Muscle of leg (tissue), 11 donors: ENCODE results near the gene USP40. TPM values are rescaled to one million over a fixed set of nuclear protein-coding genes. Genes with fewer than 3 reads are reported as not detected.

ENCODE experiments used
- DNase-seq: peaks from one replicate; pipeline ENCODE4 v3.0.0; 2013
- H3K27ac ChIP-seq: one replicate; pipeline ENCODE4 v1.5.1; 2013; ENCODE audit warnings: mild to moderate bottlenecking, low read length, control low read depth
- H3K27me3 ChIP-seq: one replicate; pipeline ENCODE4 v1.6.1; 2013; ENCODE audit warnings: low read length; ENCODE audit not compliant: control insufficient read depth, insufficient read depth
- H3K36me3 ChIP-seq: one replicate; pipeline ENCODE4 v1.6.1; 2013; ENCODE audit warnings: low read length; ENCODE audit not compliant: control insufficient read depth, insufficient read depth
- H3K4me1 ChIP-seq: one replicate; pipeline ENCODE4 v1.6.1; 2013; ENCODE audit warnings: low read length; ENCODE audit not compliant: control insufficient read depth, insufficient read depth
- H3K4me3 ChIP-seq: one replicate; pipeline ENCODE4 v1.5.1; 2013; ENCODE audit warnings: low read length, control low read depth
- H3K9me3 ChIP-seq: replicated peaks from 2 replicates; pipeline ENCODE4 v1.6.1; 2013; ENCODE audit warnings: low read depth, low read length; ENCODE audit not compliant: control insufficient read depth
- WGBS: methylation state at CpG from one replicate; pipeline ENCODE4 v1.1.5; 2013; ENCODE audit warnings: missing lambda C conversion rate; ENCODE audit not compliant: insufficient coverage; 5-methylcytosine and 5-hydroxymethylcytosine counted together
- polyA plus RNA-seq, 8 donors: library from polyadenylated mRNA; unstranded; fragments of 120-200 nt; gene quantifications; one replicate each; pipeline versions ENCODE4 v1.2.1 to v1.2.3, GENCODE V29; 2013; ENCODE audit warnings: inconsistent platforms in 1 of 8, low replicate concordance in 1 of 8; ENCODE audit not compliant: insufficient read length in 8 of 8, insufficient read depth in 1 of 8
- total RNA-seq: library from RNA; stranded (reverse); fragments of 120-200 nt; gene quantifications from one replicate; pipeline ENCODE4 v1.2.4, GENCODE V29; 2013

The USP40 gene
- total and polyA plus RNA-seq, 9 donors = 18.0 to 30.2 (median 22.5) TPM

- no peaks in the 10 kb centered on the region for H3K27me3 ChIP-seq
- peak; percentile 62 for DNase-seq
- peaks cover 18% of the 10 kb centered on the region for H3K4me1 ChIP-seq
- no peak overlapping the region for H3K4me3 ChIP-seq
- H3K9me3 ChIP-seq = no peaks in the 10 kb centered on the region
- peak overlapping the region; percentile 29 for H3K27ac ChIP-seq
- H3K36me3 ChIP-seq = peaks cover 76% of the 10 kb centered on the region
- 85% methylated on average over 27 of the region's 32 CpGs for WGBS
Observed at GRCh38 chr2:233460726-233461441, 105.7 kb downstream of the USP40 start.

DNA sequence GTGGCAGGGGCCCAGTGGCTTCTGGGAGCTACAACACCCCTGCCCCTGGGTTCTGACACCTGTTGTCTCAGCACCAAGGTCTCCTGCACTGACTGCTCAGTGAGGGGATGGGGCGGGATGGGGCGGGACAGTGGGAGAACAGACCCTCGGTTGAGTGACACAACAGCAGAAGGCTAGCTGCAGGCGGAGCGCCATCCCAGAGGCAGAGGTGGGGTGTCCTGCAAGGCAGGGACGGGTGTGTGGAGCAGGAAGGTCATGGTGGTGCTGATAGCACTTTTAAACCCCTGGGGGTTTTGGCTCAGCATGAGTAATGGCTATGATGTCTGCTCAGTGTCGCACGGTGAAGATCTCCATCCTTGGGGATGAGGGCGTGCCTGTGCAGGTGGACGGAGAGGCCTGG lies 107.2 kb downstream of the USP40 start:
- no peak overlapping the region for H3K4me3 ChIP-seq
- H3K4me1 ChIP-seq = peaks cover 18% of the 10 kb centered on the region
- H3K27me3 ChIP-seq = no peaks in the 10 kb centered on the region
- H3K27ac ChIP-seq = no peak overlapping the region
- H3K36me3 ChIP-seq = peaks cover 83% of the 10 kb centered on the region
- WGBS = 90% methylated on average over 10 of the region's 10 CpGs
- no peak for DNase-seq
- H3K9me3 ChIP-seq = no peaks in the 10 kb centered on the region

DNA sequence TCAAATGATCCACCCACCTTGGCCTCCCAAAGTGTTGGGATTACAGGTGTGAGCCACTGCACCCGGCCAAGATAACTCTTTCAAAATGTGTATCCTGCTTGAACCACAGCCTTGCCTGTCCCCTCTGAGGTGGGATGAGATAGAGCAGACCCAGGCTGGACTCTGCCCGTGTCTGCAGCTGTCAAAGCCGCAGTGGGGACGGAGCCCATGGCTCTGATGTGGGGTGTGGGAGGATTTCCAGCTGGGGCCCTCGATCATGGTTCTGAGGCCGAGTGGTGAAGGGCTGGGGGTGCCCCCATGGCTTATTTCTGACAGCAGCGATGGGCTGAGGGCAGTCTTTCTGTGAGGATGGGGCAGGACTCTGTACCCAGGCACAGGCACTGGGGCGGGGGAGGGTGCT lies 107.8 kb downstream of the USP40 start:
- H3K36me3 ChIP-seq = peaks cover 82% of the 10 kb centered on the region
- 89% methylated on average over 5 of the region's 8 CpGs for WGBS

GRCh38 chr2:233458031-233458610 lies 108.5 kb downstream of the USP40 start:
- 87% methylated on average over 16 of the region's 20 CpGs for WGBS
- Histone ChIP-seq H3K27me3 (no peaks in the 10 kb centered on the region), H3K27ac (no peak overlapping the region), H3K36me3 (peaks cover 83% of the 10 kb centered on the region), H3K4me3 (no peak overlapping the region), H3K4me1 (peaks cover 24% of the 10 kb centered on the region), H3K9me3 (no peaks in the 10 kb centered on the region)
- DNase-seq = no peak

More for the DNA sequence above, 107.8 kb downstream of the USP40 start:
- H3K27ac ChIP-seq = no peak overlapping the region
- no peak for DNase-seq
- no peaks in the 10 kb centered on the region for H3K9me3 ChIP-seq
- H3K4me1 ChIP-seq = peaks cover 20% of the 10 kb centered on the region
- H3K27me3 ChIP-seq = no peaks in the 10 kb centered on the region
- no peak overlapping the region for H3K4me3 ChIP-seq

- Histone ChIP-seq H3K27ac (no peak overlapping the region), H3K4me3 (no peak overlapping the region), H3K36me3 (peaks cover 83% of the 10 kb centered on the region), H3K9me3 (no peaks in the 10 kb centered on the region), H3K4me1 (peaks cover 30% of the 10 kb centered on the region), H3K27me3 (no peaks in the 10 kb centered on the region)
- DNase-seq = no peak
- WGBS = 90% methylated on average over 5 of the region's 5 CpGs
Observed at GRCh38 chr2:233457356-233457755, 109.2 kb downstream of the USP40 start.

DNA sequence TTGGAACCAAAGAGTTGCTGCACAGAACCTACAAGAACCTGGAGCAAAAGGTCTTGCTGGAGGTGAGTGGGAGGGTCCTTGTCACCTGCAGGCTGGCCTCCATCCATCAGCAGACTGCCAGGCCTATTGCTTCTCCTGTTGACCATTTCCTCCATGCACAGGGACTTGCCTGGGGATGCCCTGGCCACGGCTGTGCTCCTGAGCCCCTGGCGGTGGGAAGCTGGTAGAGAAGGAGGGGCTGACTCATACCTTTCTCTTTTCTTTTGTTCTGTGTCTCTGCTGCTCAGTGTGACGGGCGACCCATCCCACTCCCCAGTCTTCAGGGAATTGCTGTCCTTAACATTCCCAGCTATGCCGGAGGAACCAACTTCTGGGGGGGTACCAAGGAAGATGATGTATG lies 109.6 kb downstream of the USP40 start:
- Histone ChIP-seq H3K9me3 (no peaks in the 10 kb centered on the region), H3K27me3 (no peaks in the 10 kb centered on the region), H3K4me1 (peaks cover 30% of the 10 kb centered on the region), H3K36me3 (peaks cover 83% of the 10 kb centered on the region), H3K27ac (no peak overlapping the region), H3K4me3 (no peak overlapping the region)
- DNase-seq = no peak
- WGBS = 80% methylated on average over 1 of the region's 5 CpGs

- H3K9me3 ChIP-seq = no peaks in the 10 kb centered on the region
- no peak overlapping the region for H3K27ac ChIP-seq
- H3K4me3 ChIP-seq = no peak overlapping the region
- H3K27me3 ChIP-seq = no peaks in the 10 kb centered on the region
- peaks cover 22% of the 10 kb centered on the region for H3K4me1 ChIP-seq
- WGBS = 94% methylated on average over 10 of the region's 11 CpGs
- peaks cover 84% of the 10 kb centered on the region for H3K36me3 ChIP-seq
- DNase-seq = no peak
Observed at GRCh38 chr2:233456111-233456510, 110.5 kb downstream of the USP40 start.

GRCh38 chr2:233455491-233455890 lies 111.1 kb downstream of the USP40 start:
- Histone ChIP-seq H3K27ac (no peak overlapping the region), H3K9me3 (no peaks in the 10 kb centered on the region), H3K4me3 (no peak overlapping the region), H3K27me3 (no peaks in the 10 kb centered on the region), H3K36me3 (peaks cover 90% of the 10 kb centered on the region), H3K4me1 (peaks cover 17% of the 10 kb centered on the region)
- DNase-seq = no peak
- whole genome bisulfite sequencing = 99% methylated on average over 6 of the region's 7 CpGs

- Histone ChIP-seq H3K9me3 (no peaks in the 10 kb centered on the region), H3K4me3 (no peak overlapping the region), H3K27me3 (no peaks in the 10 kb centered on the region), H3K27ac (no peak overlapping the region), H3K36me3 (peaks cover 89% of the 10 kb centered on the region), H3K4me1 (peaks cover 13% of the 10 kb centered on the region)
- DNase-seq = no peak
- WGBS = 95% methylated on average over 7 of the region's 11 CpGs
Observed at GRCh38 chr2:233455006-233455405, 111.6 kb downstream of the USP40 start.

GRCh38 chr2:233453916-233454315 lies 112.7 kb downstream of the USP40 start:
- Histone ChIP-seq H3K27ac (no peak overlapping the region), H3K9me3 (no peaks in the 10 kb centered on the region), H3K36me3 (peaks cover 90% of the 10 kb centered on the region), H3K4me3 (no peak overlapping the region), H3K4me1 (peaks cover 14% of the 10 kb centered on the region), H3K27me3 (no peaks in the 10 kb centered on the region)
- DNase-seq = no peak
- 93% methylated on average over 8 of the region's 8 CpGs for WGBS
